ENCODE measurements around the gene ATP9B.

ATP9B gene

GRCh38 chr18:79354350-79354749 lies 285.2 kb downstream of the ATP9B start:
- no peak overlapping the region for H3K27ac ChIP-seq
- no peak for TF ChIP-seq CTCF (conservative IDR thresholded peaks at IDR 0.05)

DNA sequence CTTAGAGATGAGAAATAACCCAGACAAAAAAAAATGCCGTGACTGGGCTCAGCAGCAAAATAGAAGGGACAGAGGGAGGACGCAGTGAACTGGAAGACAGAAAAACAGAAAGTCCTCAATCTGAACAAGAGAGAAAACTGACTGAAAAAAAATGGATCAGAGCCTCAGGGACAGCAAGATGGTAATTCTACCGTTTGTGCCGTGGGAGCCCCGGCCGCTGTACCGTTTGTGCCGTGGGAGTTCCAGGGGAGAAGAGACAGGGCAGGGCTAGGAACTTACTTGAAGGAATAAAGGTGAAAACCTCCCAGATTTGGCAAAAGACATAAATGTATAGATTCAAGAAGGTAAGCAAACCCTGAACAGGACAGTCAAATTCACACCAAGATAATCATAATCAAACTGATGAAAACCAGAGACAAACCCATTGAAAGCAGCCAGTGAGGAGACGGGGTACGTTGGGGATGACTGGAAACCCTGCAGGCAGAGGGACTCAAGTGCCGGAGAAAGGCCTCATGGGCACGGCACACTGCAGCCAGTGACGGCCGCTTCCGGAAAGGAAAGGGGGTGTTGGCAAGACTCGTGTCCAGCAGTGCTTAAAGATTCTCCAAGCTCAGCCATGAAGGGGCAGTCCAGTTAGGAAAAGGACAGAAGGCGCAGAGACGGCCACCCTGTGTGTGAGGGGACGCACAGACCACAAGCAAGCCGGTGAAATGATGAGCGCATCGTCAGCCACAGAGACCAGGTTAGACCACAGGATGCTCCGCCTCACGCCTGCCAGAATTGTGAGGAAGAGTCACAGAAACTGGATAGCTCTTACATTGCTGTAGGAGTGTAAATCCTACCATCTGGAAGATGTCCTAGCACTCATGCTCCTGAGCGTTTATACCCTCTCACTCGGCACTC lies 286.5 kb downstream of the ATP9B start:
- no peak for TF ChIP-seq CTCF (conservative IDR thresholded peaks at IDR 0.05)
- H3K27ac ChIP-seq = no peak overlapping the region

- no peak for TF ChIP-seq CTCF (conservative IDR thresholded peaks at IDR 0.05)
- H3K27ac ChIP-seq = no peak overlapping the region
Observed at GRCh38 chr18:79356435-79356834, 287.2 kb downstream of the ATP9B start.

GRCh38 chr18:79360933-79361332 lies 291.7 kb downstream of the ATP9B start:
- TF ChIP-seq CTCF (conservative IDR thresholded peaks at IDR 0.05) = no peak
- no peak overlapping the region for H3K27ac ChIP-seq

GRCh38 chr18:79361766-79362522 lies 292.8 kb downstream of the ATP9B start:
- H3K27ac ChIP-seq = no peak overlapping the region
- no peak for TF ChIP-seq CTCF (conservative IDR thresholded peaks at IDR 0.05)

GRCh38 chr18:79365701-79366100 lies 296.5 kb downstream of the ATP9B start:
- no peak for TF ChIP-seq CTCF (conservative IDR thresholded peaks at IDR 0.05)
- H3K27ac ChIP-seq = no peak overlapping the region
